Aorta (tissue), 5 donors: ENCODE measurements around the gene RAP2C. TPM values are rescaled to one million over a fixed set of nuclear protein-coding genes. Genes with fewer than 3 reads are reported as not detected.
"Not testable (repeated sequence)": the region's sequence is repeated elsewhere in the genome, so short reads cannot be mapped to it uniquely, and the experiment has no call there.

Experiments used
- ATAC-seq: fragments of 200-7000 bp; cut with Tn5 transposase; one replicate; pipeline ENCODE4 v1.9.1; 2022; ENCODE audit warnings: moderate library complexity; ENCODE audit not compliant: low FRiP score
- DNase-seq, 2 donors: peaks; one replicate each; pipeline ENCODE4 v3.0.0-alpha.2; 2020
- H3K27ac ChIP-seq, 2 donors: one replicate each; pipeline ENCODE4 v1.5.1; 2013; ENCODE audit warnings: low read length in 2 of 2, mild to moderate bottlenecking in 2 of 2, moderate library complexity in 2 of 2, control low read depth in 1 of 2, inconsistent platforms in 1 of 2, low read depth in 1 of 2
- H3K27me3 ChIP-seq, 2 donors: one replicate each; pipeline ENCODE4 v1.6.1; 2013; ENCODE audit warnings: control low read depth in 1 of 2, low read length in 1 of 2, mild to moderate bottlenecking in 1 of 2, moderate library complexity in 1 of 2; ENCODE audit not compliant: insufficient read depth in 2 of 2, control insufficient read depth in 1 of 2
- H3K36me3 ChIP-seq, 2 donors: one replicate each; pipeline ENCODE4 v1.6.1; 2013; ENCODE audit warnings: control low read depth in 1 of 2, low read length in 1 of 2, mild to moderate bottlenecking in 1 of 2; ENCODE audit not compliant: insufficient read depth in 2 of 2, control insufficient read depth in 1 of 2
- H3K4me1 ChIP-seq, 2 donors: one replicate each; pipeline ENCODE4 v1.6.1; 2013; ENCODE audit warnings: low read length in 2 of 2, control low read depth in 1 of 2, mild to moderate bottlenecking in 1 of 2, moderate library complexity in 1 of 2; ENCODE audit not compliant: insufficient read depth in 2 of 2, control insufficient read depth in 1 of 2
- H3K4me3 ChIP-seq, 2 donors: one replicate each; pipeline ENCODE4 v1.5.1; 2013; ENCODE audit warnings: low read length in 2 of 2, control low read depth in 1 of 2, mild to moderate bottlenecking in 1 of 2
- H3K9me3 ChIP-seq: one replicate; pipeline ENCODE4 v1.6.1; 2013; ENCODE audit warnings: mild to moderate bottlenecking, low read length; ENCODE audit not compliant: control insufficient read depth
- WGBS, 2 donors: extraction: QIAGEN DNeasy Blood & Tissue Kit; methylation state at CpG; one replicate each; pipeline ENCODE4 v1.1.7; 2013; 5-methylcytosine and 5-hydroxymethylcytosine counted together
- intact Hi-C, 2 donors: fragments of 100-400 bp; cut with DNase I; formaldehyde crosslinking; loops; one replicate each; pipeline versions ENCODE4 v1.14.2 to v1.15.0; 2022
- polyA plus RNA-seq, 2 donors: library from polyadenylated mRNA; stranded (reverse); fragments of 200-250 nt; gene quantifications; one replicate each; pipeline ENCODE4 v1.2.3, GENCODE V29; 2013
- total RNA-seq, 2 donors: library from RNA; stranded (reverse); fragmentation: NEBNext Ultra II Directional; extraction: Animal tissue kit (Norgen Biotek cat#: 25700); gene quantifications; one replicate each; pipeline ENCODE4 v1.2.1, GENCODE V29; 2021
- donor health status: healthy with polysubstance abuse.
- donor health status: Bipolar disorder and iron deficiency.
- donor health status: DM: no; HTN: no; CAD: no.
- donor health status: DM: no; HTN: no; CAD: no.
- donor health status: DM: yes; HTN: yes; CAD: no.

The RAP2C gene
- total and polyA plus RNA-seq, 4 donors = 11.8 to 24.7 (median 17.6) TPM

DNA sequence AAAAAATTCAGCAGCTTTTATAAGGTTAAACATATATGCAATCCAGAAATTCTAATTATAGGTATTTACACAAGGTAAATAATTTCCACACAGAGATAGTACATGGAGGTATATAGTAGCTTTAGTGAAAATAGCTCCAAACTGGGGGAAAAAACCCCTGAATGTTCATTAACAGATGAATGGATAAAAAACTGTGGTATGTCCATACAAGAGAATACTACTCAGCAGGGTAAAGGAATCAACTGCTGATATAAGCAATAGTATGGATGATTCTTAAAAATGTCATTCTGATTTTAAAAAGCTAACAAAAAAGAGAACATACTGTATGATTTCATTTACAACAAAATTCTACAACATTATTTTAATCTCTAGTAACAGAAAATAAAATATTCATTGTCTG, 54.2 kb downstream of the RAP2C start:
- H3K36me3 ChIP-seq = no peaks in the 10 kb centered on the region
- no peaks in the 10 kb centered on the region for H3K4me1 ChIP-seq
- no peak overlapping the region for H3K27ac ChIP-seq
- intact Hi-C loops = no loop called here
- no peaks in the 10 kb centered on the region for H3K27me3 ChIP-seq
- ATAC-seq = no peak
- no peak overlapping the region for H3K4me3 ChIP-seq
- DNase-seq = no peak
- H3K9me3 ChIP-seq = no peaks in the 10 kb centered on the region

DNA sequence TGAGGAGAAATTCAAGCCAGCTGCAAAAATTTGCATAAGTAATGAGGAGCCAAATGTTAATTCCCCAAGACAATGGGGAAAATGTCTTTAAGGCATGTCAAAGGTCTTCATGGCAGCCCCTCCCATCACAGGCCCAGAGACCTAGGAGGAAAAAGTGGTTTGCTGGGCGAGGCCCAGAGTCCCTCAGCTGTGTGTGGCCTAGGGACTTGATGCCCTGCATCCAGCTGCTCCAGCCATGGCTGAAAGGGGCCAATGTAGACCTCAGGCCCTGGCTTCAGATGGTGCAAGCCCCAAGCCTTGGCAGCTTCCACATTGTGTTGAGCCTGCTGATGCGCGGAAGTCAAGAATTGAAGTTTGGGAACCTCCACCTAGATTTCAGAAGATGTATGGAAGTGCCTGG, 56.2 kb downstream of the RAP2C start:
- DNase-seq, H3K27ac ChIP-seq, H3K9me3 ChIP-seq, intact Hi-C loops, H3K4me1 ChIP-seq, H3K4me3 ChIP-seq, H3K36me3 ChIP-seq, H3K27me3 ChIP-seq, ATAC-seq: not testable (repeated sequence)
- 83 to 96% methylated on average over 3 of the region's 3 CpGs for WGBS, 2 donors

DNA sequence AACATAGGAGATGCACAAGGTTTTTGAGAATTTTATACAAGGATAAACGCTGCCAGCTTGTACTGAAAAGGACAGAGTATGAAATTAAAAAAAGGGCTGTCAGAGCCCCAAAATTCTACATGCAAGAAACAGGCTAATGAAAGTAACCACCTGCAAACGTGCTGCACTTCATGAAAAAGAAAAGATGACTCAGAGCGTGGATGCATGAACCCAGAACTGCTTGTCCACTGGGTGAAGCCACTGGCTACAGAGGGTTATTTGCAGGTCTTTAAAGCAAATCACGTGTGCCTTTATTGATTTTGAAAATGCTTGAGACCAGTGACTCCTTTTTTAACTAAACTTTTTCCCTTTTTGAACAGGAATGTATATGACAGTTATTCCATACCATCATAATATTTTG, 66.1 kb downstream of the RAP2C start:
- Histone ChIP-seq H3K36me3 (no peaks in the 10 kb centered on the region), H3K27ac (no peak overlapping the region), H3K27me3 (no peaks in the 10 kb centered on the region), H3K4me1 (no peaks in the 10 kb centered on the region), H3K4me3 (no peak overlapping the region), H3K9me3 (no peaks in the 10 kb centered on the region)
- DNase-seq (no peak), ATAC-seq (no peak)
- intact Hi-C loops = no loop called here
- WGBS, 2 donors = 49 to 82% methylated on average over 4 of the region's 4 CpGs

Other genes with a start within 250 kb of the RAP2C start
- gene STK26, start 196.1 kb downstream of the RAP2C start, total RNA-seq = 10 to 100 TPM in 1 of 2 donors, 1 to 10 TPM in 1; 6.5 to 10.5 TPM
- gene STK26, start 196.1 kb downstream of the RAP2C start, polyA plus RNA-seq = 1 to 10 TPM; 1.0 to 5.4 TPM
- under 1 TPM in 1 of 2 donors, not detected in 1; 0.18 TPM for gene FRMD7, start 91.4 kb downstream of the RAP2C start, total RNA-seq
- gene FRMD7, start 91.4 kb downstream of the RAP2C start, polyA plus RNA-seq = 1 to 10 TPM in 1 of 2 donors, not detected in 1; 1.0 TPM